Duodenal mucosa (tissue), 2 donors: Measurements from ENCODE around the gene SDS.

Source experiments
- H3K27ac ChIP-seq: one replicate; pipeline ENCODE4 v1.7.0; 2013; ENCODE audit warnings: low read depth, low read length
- H3K27me3 ChIP-seq, 2 donors: one replicate each; pipeline ENCODE4 v1.7.0; 2013; ENCODE audit warnings: low read length in 2 of 2, control low read depth in 1 of 2; ENCODE audit not compliant: insufficient read depth in 2 of 2, control insufficient read depth in 1 of 2
- H3K36me3 ChIP-seq, 2 donors: one replicate each; pipeline ENCODE4 v1.7.0; 2013; ENCODE audit warnings: low read length in 2 of 2, control low read depth in 1 of 2; ENCODE audit not compliant: insufficient read depth in 2 of 2, control insufficient read depth in 1 of 2
- H3K4me1 ChIP-seq, 2 donors: one replicate each; pipeline ENCODE4 v1.7.0; 2013; ENCODE audit warnings: low read length in 2 of 2, control low read depth in 1 of 2; ENCODE audit not compliant: insufficient read depth in 2 of 2, control insufficient read depth in 1 of 2
- H3K4me3 ChIP-seq, 2 donors: one replicate each; pipeline ENCODE4 v1.7.0; 2013; ENCODE audit warnings: low read length in 2 of 2, low read depth in 1 of 2
- H3K9ac ChIP-seq, 2 donors: one replicate each; pipeline ENCODE4 v1.7.0; 2013; ENCODE audit warnings: low read length in 2 of 2, low read depth in 1 of 2
- H3K9me3 ChIP-seq, 2 donors: one replicate each; pipeline ENCODE4 v1.7.0; 2013; ENCODE audit warnings: low read length in 2 of 2, control low read depth in 1 of 2; ENCODE audit not compliant: control insufficient read depth in 1 of 2

Gene SDS

DNA sequence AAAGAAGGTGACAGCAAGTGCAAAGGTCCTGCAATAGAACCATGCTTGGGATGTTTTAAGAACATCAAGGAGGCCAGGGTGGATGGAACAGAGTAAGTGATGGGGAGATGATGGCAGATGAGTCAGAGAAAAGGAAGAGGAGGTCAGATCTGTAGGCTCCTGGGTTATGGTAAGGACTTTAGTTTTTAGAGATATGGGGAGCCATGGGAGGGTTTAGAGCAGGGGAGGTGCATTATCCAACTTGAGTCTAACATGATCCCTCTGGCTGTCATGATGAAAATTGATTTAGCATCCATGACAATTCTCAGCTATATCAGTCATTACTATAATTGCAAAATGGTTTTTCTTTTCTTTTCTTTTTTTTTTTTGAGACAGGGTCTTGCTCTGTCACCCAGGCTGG, 52.6 kb downstream of the SDS start:
- Histone ChIP-seq H3K4me1 (no peaks in the 10 kb centered on the region), H3K9ac (no peak overlapping the region), H3K27ac (no peak overlapping the region), H3K36me3 (no peaks in the 10 kb centered on the region), H3K4me3 (no peak overlapping the region), H3K9me3 (no peaks in the 10 kb centered on the region), H3K27me3 (no peaks in the 10 kb centered on the region)

DNA sequence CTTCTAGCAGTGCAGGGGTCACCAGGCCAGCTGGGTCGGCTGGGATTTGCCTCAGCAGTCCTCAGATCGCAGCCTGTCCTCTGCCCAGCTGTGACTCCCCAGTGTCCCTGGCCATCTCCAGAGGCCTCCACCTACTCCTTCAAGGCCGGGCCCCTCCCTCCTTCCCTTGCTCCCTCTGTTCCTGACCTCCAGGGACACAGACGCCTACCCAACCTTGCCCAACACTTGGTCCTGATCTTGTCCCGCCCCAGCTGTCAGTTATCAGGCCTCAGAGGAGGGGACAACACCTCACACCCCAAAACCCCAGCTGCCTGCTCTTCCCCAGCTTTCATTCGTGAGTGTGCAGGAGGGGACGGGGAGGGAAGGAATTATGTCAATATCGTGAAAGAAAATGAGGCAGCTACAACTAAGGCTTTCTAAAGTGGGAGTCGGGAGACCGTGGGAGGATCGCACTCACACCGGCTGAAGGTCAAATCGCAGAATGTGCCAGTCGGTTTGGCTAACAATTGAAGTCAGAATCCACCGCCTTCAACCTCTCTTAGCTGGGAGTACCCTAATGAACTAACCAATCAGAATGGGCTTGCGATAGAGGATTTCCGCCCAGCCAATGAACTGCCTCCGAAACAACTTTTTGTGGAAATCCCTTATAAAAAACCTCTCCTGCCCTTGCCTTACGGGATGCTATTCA, 54.7 kb downstream of the SDS start:
- no peaks in the 10 kb centered on the region for H3K27me3 ChIP-seq
- no peak overlapping the region for H3K4me3 ChIP-seq
- H3K9me3 ChIP-seq: no peaks in the 10 kb centered on the region
- no peak overlapping the region for H3K27ac ChIP-seq
- H3K36me3 ChIP-seq: no peaks in the 10 kb centered on the region
- no peaks in the 10 kb centered on the region for H3K4me1 ChIP-seq
- no peak overlapping the region for H3K9ac ChIP-seq

DNA sequence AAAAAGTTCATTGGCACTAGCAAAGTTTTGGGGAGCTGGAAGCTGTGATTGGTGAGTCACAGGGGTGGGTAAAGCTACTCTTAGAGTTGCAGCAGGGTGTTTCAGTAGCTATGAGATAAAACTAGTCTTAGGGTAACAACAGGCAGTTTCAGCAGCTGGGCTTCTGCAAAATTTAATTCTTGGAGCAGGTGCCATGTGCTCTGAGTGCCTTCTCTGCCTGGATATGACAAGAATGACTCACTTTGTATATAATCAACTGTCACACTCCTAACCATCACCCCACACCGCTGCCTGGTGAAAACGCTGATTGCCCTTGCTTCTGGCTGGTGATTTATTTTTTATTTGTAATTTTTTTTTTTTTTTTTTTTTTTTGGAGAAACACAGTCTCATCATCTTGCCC, 55.8 kb downstream of the SDS start:
- no peaks in the 10 kb centered on the region for H3K27me3 ChIP-seq
- H3K9me3 ChIP-seq: no peaks in the 10 kb centered on the region
- no peak overlapping the region for H3K9ac ChIP-seq
- no peak overlapping the region for H3K27ac ChIP-seq
- no peak overlapping the region for H3K4me3 ChIP-seq
- no peaks in the 10 kb centered on the region for H3K36me3 ChIP-seq
- H3K4me1 ChIP-seq: no peaks in the 10 kb centered on the region

DNA sequence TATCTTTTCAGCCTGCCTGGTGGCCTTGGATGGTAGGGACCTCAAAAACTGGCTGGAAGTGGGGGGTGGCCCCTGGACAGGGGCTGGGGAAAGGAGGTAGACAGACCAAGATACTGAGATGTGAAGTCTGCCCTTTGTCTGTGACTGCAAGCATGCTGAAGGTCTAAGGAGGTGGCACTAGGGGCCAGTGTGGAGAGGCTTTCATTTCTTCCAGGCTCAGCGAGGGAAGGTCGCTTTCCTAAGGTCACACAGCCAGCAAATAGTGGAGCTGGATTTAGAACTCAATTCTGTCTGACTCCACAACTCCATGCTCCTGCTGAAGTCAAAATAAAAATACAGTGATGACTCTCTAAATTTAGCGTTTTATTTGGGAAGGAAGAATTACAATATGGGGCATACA, 56.6 kb downstream of the SDS start:
- H3K9ac ChIP-seq: no peak overlapping the region
- no peaks in the 10 kb centered on the region for H3K9me3 ChIP-seq
- no peak overlapping the region for H3K27ac ChIP-seq
- H3K4me1 ChIP-seq: no peaks in the 10 kb centered on the region
- H3K27me3 ChIP-seq: no peaks in the 10 kb centered on the region
- H3K36me3 ChIP-seq: no peaks in the 10 kb centered on the region
- H3K4me3 ChIP-seq: no peak overlapping the region

DNA sequence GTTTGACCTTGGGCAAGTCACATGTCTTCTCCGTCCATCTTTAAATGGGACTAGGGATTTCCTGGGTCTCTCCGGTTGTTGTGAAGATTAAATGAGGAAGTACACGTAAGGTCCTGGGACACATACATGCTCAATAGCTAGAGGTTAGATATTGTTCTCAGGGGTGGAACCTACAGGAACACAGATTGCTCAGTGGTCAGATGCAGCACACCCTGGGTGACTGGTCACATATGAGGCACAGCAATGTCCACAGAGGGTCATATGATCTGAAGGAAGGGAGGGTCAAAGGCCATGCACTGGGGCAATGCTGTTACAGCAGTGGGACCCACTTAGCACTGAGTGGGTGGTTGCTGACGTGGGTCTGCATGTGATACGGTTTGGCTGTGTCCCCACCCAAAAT, 57.3 kb downstream of the SDS start:
- Histone ChIP-seq H3K36me3 (no peaks in the 10 kb centered on the region), H3K9me3 (no peaks in the 10 kb centered on the region), H3K27me3 (no peaks in the 10 kb centered on the region), H3K4me3 (no peak overlapping the region), H3K9ac (no peak overlapping the region), H3K4me1 (no peaks in the 10 kb centered on the region), H3K27ac (no peak overlapping the region)

DNA sequence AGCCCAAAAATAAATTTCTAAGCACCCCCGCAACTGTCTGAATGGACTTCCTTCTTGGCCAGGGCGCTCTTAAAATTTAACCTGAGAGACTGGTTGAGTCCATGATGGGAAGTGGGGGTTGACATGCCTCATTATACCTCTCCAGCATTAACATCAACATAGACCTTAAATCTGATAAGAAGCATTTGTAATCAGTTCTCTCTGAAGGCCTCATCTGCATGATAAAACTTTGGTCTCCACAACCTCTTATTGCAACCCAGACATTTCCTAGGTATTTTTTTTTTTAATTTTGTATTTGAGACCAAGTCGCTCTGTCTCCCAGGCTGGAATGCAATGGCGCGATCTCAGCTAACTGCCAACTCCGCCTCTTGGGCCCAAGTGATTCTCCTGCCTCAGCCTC, 58.4 kb downstream of the SDS start:
- no peak overlapping the region for H3K27ac ChIP-seq
- no peak overlapping the region for H3K9ac ChIP-seq
- no peaks in the 10 kb centered on the region for H3K9me3 ChIP-seq
- no peaks in the 10 kb centered on the region for H3K4me1 ChIP-seq
- no peak overlapping the region for H3K4me3 ChIP-seq
- no peaks in the 10 kb centered on the region for H3K36me3 ChIP-seq
- no peaks in the 10 kb centered on the region for H3K27me3 ChIP-seq
